ENCODE results near the gene CASP7.

- TF ChIP-seq CTCF (IDR thresholded peaks at IDR 0.05): no peak
- TF ChIP-seq POLR2AphosphoS5 (IDR thresholded peaks at IDR 0.05): no peak
These were observed 11.7 kb downstream of the CASP7 start for GRCh38 chr10:113691381-113691780.

All from prostate gland (tissue), 2 donors.